Colonic mucosa (tissue), 4 donors: ENCODE data around the gene EDRF1. TPM values are rescaled to one million over a fixed set of nuclear protein-coding genes. Genes with fewer than 3 reads are reported as not detected.

ENCODE experiments used
- DNase-seq: peaks from one replicate; pipeline ENCODE4 v3.0.0-alpha.2; 2020
- H3K27ac ChIP-seq: fragments of 200-600 bp; one replicate; pipeline ENCODE4 v1.8.0; 2021
- H3K27me3 ChIP-seq: fragments of 200-600 bp; one replicate; pipeline ENCODE4 v1.8.0; 2021
- H3K36me3 ChIP-seq: fragments of 200-600 bp; one replicate; pipeline ENCODE4 v1.8.0; 2021
- H3K4me1 ChIP-seq: fragments of 200-600 bp; one replicate; pipeline ENCODE4 v1.8.0; 2021; ENCODE audit warnings: mild to moderate bottlenecking
- H3K4me3 ChIP-seq: fragments of 200-600 bp; one replicate; pipeline ENCODE4 v1.8.0; 2021
- H3K9ac ChIP-seq, 2 donors: one replicate each; pipeline ENCODE4 v1.7.0; 2013; ENCODE audit warnings: control low read depth in 2 of 2, low read depth in 2 of 2, low read length in 2 of 2
- H3K9me3 ChIP-seq: fragments of 200-600 bp; one replicate; pipeline ENCODE4 v1.8.0; 2021
- intact Hi-C: fragments of 100-400 bp; cut with DNase I; formaldehyde crosslinking; loops from one replicate; pipeline ENCODE4 v1.14.1; 2022
- total RNA-seq, 2 donors: library from RNA; stranded (reverse); fragmentation: NEBNext Ultra II Directional in 1 of 2; extraction: Animal tissue kit (Norgen Biotek cat#: 25700) in 1 of 2; gene quantifications; one replicate each; pipeline ENCODE4 v1.2.1, GENCODE V29; 2021
- TF ChIP-seq, protein P1 (sequence below): fragments of 200-600 bp; IDR thresholded peaks from one replicate; pipeline ENCODE4 v1.8.0; 2022; ENCODE audit warnings: antibody characterized with exemption, mild to moderate bottlenecking
- donor health status: healthy.
- donor health status: DM: no; HTN: no; CAD: no.
- donor health status: DM: no; HTN: no; CAD: no.

EDRF1 gene
- total RNA-seq, 2 donors from 2014 or later: 16.4 to 20.4 TPM

- Histone ChIP-seq H3K9me3 (no peaks in the 10 kb centered on the region), H3K4me1 (no peaks in the 10 kb centered on the region), H3K27me3 (no peaks in the 10 kb centered on the region), H3K27ac (no peak overlapping the region), H3K9ac (no peak overlapping the region), H3K36me3 (no peaks in the 10 kb centered on the region), H3K4me3 (no peak overlapping the region)
- DNase-seq: no peak
- intact Hi-C loops: no loop called here
- TF ChIP-seq, protein P1, sequence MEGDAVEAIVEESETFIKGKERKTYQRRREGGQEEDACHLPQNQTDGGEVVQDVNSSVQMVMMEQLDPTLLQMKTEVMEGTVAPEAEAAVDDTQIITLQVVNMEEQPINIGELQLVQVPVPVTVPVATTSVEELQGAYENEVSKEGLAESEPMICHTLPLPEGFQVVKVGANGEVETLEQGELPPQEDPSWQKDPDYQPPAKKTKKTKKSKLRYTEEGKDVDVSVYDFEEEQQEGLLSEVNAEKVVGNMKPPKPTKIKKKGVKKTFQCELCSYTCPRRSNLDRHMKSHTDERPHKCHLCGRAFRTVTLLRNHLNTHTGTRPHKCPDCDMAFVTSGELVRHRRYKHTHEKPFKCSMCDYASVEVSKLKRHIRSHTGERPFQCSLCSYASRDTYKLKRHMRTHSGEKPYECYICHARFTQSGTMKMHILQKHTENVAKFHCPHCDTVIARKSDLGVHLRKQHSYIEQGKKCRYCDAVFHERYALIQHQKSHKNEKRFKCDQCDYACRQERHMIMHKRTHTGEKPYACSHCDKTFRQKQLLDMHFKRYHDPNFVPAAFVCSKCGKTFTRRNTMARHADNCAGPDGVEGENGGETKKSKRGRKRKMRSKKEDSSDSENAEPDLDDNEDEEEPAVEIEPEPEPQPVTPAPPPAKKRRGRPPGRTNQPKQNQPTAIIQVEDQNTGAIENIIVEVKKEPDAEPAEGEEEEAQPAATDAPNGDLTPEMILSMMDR: no peak
These were observed 76.2 kb downstream of the EDRF1 start for GRCh38 chr10:125795637-125796190.

- no peak overlapping the region for H3K9ac ChIP-seq
- no peaks in the 10 kb centered on the region for H3K4me1 ChIP-seq
- H3K4me3 ChIP-seq: no peak overlapping the region
- H3K27me3 ChIP-seq: no peaks in the 10 kb centered on the region
- intact Hi-C loops: no loop called here
- TF ChIP-seq, protein P1: no peak
- no peak overlapping the region for H3K27ac ChIP-seq
- no peaks in the 10 kb centered on the region for H3K36me3 ChIP-seq
- no peaks in the 10 kb centered on the region for H3K9me3 ChIP-seq
- DNase-seq: no peak
These were observed 77.9 kb downstream of the EDRF1 start for GRCh38 chr10:125797424-125797823.

GRCh38 chr10:125797994-125798662 lies 78.6 kb downstream of the EDRF1 start:
- H3K9me3 ChIP-seq: no peaks in the 10 kb centered on the region
- TF ChIP-seq, protein P1: no peak
- no peak overlapping the region for H3K27ac ChIP-seq
- no peak overlapping the region for H3K9ac ChIP-seq
- H3K36me3 ChIP-seq: no peaks in the 10 kb centered on the region
- no peaks in the 10 kb centered on the region for H3K27me3 ChIP-seq
- no peak overlapping the region for H3K4me3 ChIP-seq
- H3K4me1 ChIP-seq: no peaks in the 10 kb centered on the region
- intact Hi-C loops: no loop called here
- DNase-seq: no peak

- no peak for DNase-seq
- H3K4me1 ChIP-seq: no peaks in the 10 kb centered on the region
- H3K4me3 ChIP-seq: no peak overlapping the region
- TF ChIP-seq, protein P1: no peak
- H3K9me3 ChIP-seq: no peaks in the 10 kb centered on the region
- H3K27ac ChIP-seq: no peak overlapping the region
- H3K27me3 ChIP-seq: no peaks in the 10 kb centered on the region
- H3K9ac ChIP-seq: no peak overlapping the region
- H3K36me3 ChIP-seq: no peaks in the 10 kb centered on the region
- intact Hi-C loops: no loop called here
These were observed 80.1 kb downstream of the EDRF1 start for GRCh38 chr10:125799451-125800182.

DNA sequence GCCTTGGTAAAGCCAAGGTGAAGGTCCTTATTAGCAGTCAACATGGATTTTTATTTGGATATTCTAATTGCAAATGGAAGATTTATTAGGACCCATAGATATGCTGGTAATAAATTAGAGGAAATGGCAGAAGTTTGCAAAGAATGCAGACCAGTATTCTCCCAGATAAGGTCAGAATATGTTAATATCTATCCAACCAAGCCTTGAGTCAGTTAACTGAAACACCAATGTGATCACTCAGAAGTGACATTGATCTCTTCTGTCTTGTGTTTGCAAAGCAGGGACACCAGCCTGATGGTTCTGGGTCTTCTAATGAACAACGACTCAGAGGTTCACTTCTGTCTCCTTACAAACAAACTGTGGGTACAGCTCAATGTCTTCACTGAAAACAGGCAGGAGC lies 82.1 kb downstream of the EDRF1 start:
- Histone ChIP-seq H3K9me3 (no peaks in the 10 kb centered on the region), H3K27me3 (no peaks in the 10 kb centered on the region), H3K4me1 (no peaks in the 10 kb centered on the region), H3K36me3 (no peaks in the 10 kb centered on the region), H3K9ac (no peak overlapping the region), H3K4me3 (no peak overlapping the region), H3K27ac (no peak overlapping the region)
- no peak for DNase-seq
- intact Hi-C loops: no loop called here
- TF ChIP-seq, protein P1: no peak
